ENCODE measurements around the gene PGAP2.

DNA sequence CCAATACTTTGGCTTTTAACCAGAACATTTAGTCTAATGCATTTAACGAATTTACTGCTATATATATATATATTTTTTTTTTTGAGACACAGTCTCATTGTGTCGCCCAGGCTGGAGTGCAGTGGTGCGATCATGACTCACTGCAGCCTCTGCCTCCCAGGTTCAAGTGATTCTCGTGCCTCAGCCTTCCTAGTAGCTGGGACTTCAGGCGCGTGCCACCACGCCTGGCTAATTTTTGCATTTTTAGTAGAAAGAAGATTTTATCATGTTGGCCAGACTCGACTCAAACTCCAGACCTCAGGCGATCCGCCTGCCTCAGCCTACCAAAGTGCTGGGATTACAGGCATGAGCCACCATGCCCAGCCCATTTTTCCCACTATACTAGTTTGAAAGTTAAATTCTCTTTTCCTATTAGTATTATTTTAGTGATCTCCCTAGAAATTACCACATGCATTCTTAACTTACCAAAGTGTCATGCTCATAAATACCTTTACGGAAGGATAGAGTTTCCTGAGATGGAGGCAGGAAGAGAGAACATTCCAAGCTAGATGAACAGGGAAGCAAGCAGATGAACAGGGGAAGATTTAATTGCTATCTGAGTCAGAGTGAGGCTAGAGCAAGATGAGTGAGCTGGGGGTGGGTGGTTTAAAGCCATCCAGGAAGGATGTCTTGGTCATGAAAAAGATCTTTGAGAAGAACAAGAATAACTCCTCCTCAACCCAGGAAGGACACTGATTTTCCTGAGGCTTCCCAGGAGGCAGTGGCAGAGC is 4.4 kb upstream of the PGAP2 start:
- TF ChIP-seq, protein P1, sequence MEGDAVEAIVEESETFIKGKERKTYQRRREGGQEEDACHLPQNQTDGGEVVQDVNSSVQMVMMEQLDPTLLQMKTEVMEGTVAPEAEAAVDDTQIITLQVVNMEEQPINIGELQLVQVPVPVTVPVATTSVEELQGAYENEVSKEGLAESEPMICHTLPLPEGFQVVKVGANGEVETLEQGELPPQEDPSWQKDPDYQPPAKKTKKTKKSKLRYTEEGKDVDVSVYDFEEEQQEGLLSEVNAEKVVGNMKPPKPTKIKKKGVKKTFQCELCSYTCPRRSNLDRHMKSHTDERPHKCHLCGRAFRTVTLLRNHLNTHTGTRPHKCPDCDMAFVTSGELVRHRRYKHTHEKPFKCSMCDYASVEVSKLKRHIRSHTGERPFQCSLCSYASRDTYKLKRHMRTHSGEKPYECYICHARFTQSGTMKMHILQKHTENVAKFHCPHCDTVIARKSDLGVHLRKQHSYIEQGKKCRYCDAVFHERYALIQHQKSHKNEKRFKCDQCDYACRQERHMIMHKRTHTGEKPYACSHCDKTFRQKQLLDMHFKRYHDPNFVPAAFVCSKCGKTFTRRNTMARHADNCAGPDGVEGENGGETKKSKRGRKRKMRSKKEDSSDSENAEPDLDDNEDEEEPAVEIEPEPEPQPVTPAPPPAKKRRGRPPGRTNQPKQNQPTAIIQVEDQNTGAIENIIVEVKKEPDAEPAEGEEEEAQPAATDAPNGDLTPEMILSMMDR (IDR thresholded peaks at IDR 0.05) = no peak
- TF ChIP-seq POLR2A (IDR thresholded peaks at IDR 0.05) = no peak
